Stimulated activated naive CD8-positive, alpha-beta T cell treated with anti-CD3 and anti-CD28 coated beads, Interleukin-15, amount 100 ng/mL, for 72 hours (primary cell): ENCODE measurements around the gene DEPP1.
A peak's percentile ranks its signal among the peaks of the same experiment; 100 is the strongest.

ENCODE experiments used
- ATAC-seq: fragments of 150-1000 bp; cut with Tn5 transposase; 2 replicates; pipeline ENCODE4 v1.10.0; 2021; ENCODE audit warnings: mild to moderate bottlenecking, moderate library complexity
- DNase-seq, 2 donors: peaks; one replicate each; pipeline ENCODE4 v3.0.0; 2021 to 2022
- H3K27ac Mint-ChIP-seq, 2 donors: one replicate each; pipeline ENCODE4 v1.8.0; 2022; ENCODE audit warnings: mild to moderate bottlenecking in 2 of 2, mixed read lengths in 2 of 2, moderate library complexity in 2 of 2
- H3K27me3 Mint-ChIP-seq: one replicate; pipeline ENCODE4 v1.8.0; 2022; ENCODE audit warnings: mixed read lengths
- H3K4me1 Mint-ChIP-seq: one replicate; pipeline ENCODE4 v1.8.0; 2022; ENCODE audit warnings: mild to moderate bottlenecking, mixed read lengths
- H3K4me3 Mint-ChIP-seq, 2 donors: one replicate each; pipeline ENCODE4 v1.8.0; 2022; ENCODE audit warnings: mild to moderate bottlenecking in 2 of 2, mixed read lengths in 2 of 2, moderate library complexity in 1 of 2
- H3K9me3 Mint-ChIP-seq, 2 donors: one replicate each; pipeline ENCODE4 v1.8.0; 2022; ENCODE audit warnings: mixed read lengths in 2 of 2

DEPP1 gene

GRCh38 chr10:44997105-44997748 lies 18.6 kb upstream of the DEPP1 start:
- Mint-ChIP-seq H3K9me3 (peaks cover 7 to 9% of the 10 kb centered on the region in 2 donors), H3K27me3 (no peaks in the 10 kb centered on the region), H3K27ac (no peak overlapping the region), H3K4me1 (peaks cover 41% of the 10 kb centered on the region), H3K4me3 (no peak overlapping the region)
- ATAC-seq (no peak), DNase-seq (no peak)

GRCh38 chr10:44995914-44996669 lies 17.5 kb upstream of the DEPP1 start:
- Mint-ChIP-seq H3K9me3 (peaks cover 6% of the 10 kb centered on the region in 2 donors), H3K27ac (peak overlapping the region in 1 of 2 donors; percentile 86), H3K4me3 (no peak overlapping the region), H3K4me1 (peaks cover 39% of the 10 kb centered on the region), H3K27me3 (peaks cover 7% of the 10 kb centered on the region)
- DNase-seq, result no peak
- ATAC-seq, result no peak

GRCh38 chr10:44995581-44995913 lies 16.9 kb upstream of the DEPP1 start:
- peaks cover 38% of the 10 kb centered on the region for H3K4me1 Mint-ChIP-seq
- H3K27me3 Mint-ChIP-seq, result peaks cover 7% of the 10 kb centered on the region
- no peak for ATAC-seq
- H3K27ac Mint-ChIP-seq, result peak overlapping the region in 1 of 2 donors; percentile 86
- H3K9me3 Mint-ChIP-seq, result peaks cover 6% of the 10 kb centered on the region in 2 donors
- H3K4me3 Mint-ChIP-seq, result peak overlapping the region in 1 of 2 donors; percentile 14
- DNase-seq, result peak in 1 of 2 donors; percentile 8

- Mint-ChIP-seq H3K27me3 (peaks cover 14% of the 10 kb centered on the region), H3K27ac (peak overlapping the region; percentile 35 to 79), H3K9me3 (peaks cover 4 to 5% of the 10 kb centered on the region in 2 donors), H3K4me1 (peaks cover 32% of the 10 kb centered on the region), H3K4me3 (peak overlapping the region in 1 of 2 donors; percentile 14)
- DNase-seq (peak in 1 of 2 donors; percentile 7), ATAC-seq (no peak)
Measured at GRCh38 chr10:44994752-44995530, 16.3 kb upstream of the DEPP1 start.

- Mint-ChIP-seq H3K9me3 (no peaks in the 10 kb centered on the region), H3K4me3 (no peak overlapping the region), H3K4me1 (peaks cover 27% of the 10 kb centered on the region), H3K27me3 (peaks cover 20% of the 10 kb centered on the region), H3K27ac (no peak overlapping the region)
- ATAC-seq (no peak), DNase-seq (no peak)
Measured at GRCh38 chr10:44993922-44994751, 15.5 kb upstream of the DEPP1 start.

GRCh38 chr10:44993226-44993921 lies 14.8 kb upstream of the DEPP1 start:
- H3K9me3 Mint-ChIP-seq, result no peaks in the 10 kb centered on the region
- DNase-seq (peak in 1 of 2 donors; percentile 5), ATAC-seq (no peak)
- H3K27ac Mint-ChIP-seq, result no peak overlapping the region
- no peak overlapping the region for H3K4me3 Mint-ChIP-seq
- H3K4me1 Mint-ChIP-seq, result peaks cover 27% of the 10 kb centered on the region
- H3K27me3 Mint-ChIP-seq, result peaks cover 28% of the 10 kb centered on the region

- ATAC-seq, result no peak
- Mint-ChIP-seq H3K4me1 (peaks cover 29% of the 10 kb centered on the region), H3K27me3 (peaks cover 29% of the 10 kb centered on the region), H3K4me3 (no peak overlapping the region), H3K9me3 (no peaks in the 10 kb centered on the region), H3K27ac (no peak overlapping the region)
- no peak for DNase-seq
Measured at GRCh38 chr10:44992732-44993225, 14.2 kb upstream of the DEPP1 start.

GRCh38 chr10:44992070-44992731 lies 13.6 kb upstream of the DEPP1 start:
- H3K4me1 Mint-ChIP-seq, result peaks cover 34% of the 10 kb centered on the region
- H3K27me3 Mint-ChIP-seq, result peaks cover 29% of the 10 kb centered on the region
- ATAC-seq, result no peak
- no peak overlapping the region for H3K27ac Mint-ChIP-seq
- H3K9me3 Mint-ChIP-seq, result no peaks in the 10 kb centered on the region
- DNase-seq, result peak in 1 of 2 donors; percentile 7
- H3K4me3 Mint-ChIP-seq, result no peak overlapping the region

GRCh38 chr10:44991571-44991970 lies 13.0 kb upstream of the DEPP1 start:
- ATAC-seq (no peak), DNase-seq (no peak)
- Mint-ChIP-seq H3K27me3 (peaks cover 29% of the 10 kb centered on the region), H3K4me3 (no peak overlapping the region), H3K9me3 (no peaks in the 10 kb centered on the region), H3K4me1 (peaks cover 41% of the 10 kb centered on the region), H3K27ac (no peak overlapping the region)

- ATAC-seq, result no peak
- H3K9me3 Mint-ChIP-seq, result no peaks in the 10 kb centered on the region
- no peak for DNase-seq
- peaks cover 29% of the 10 kb centered on the region for H3K27me3 Mint-ChIP-seq
- no peak overlapping the region for H3K27ac Mint-ChIP-seq
- H3K4me3 Mint-ChIP-seq, result no peak overlapping the region
- peaks cover 40% of the 10 kb centered on the region for H3K4me1 Mint-ChIP-seq
Measured at GRCh38 chr10:44990965-44991364, 12.4 kb upstream of the DEPP1 start.

GRCh38 chr10:44990302-44990655 lies 11.7 kb upstream of the DEPP1 start:
- Mint-ChIP-seq H3K27ac (no peak overlapping the region), H3K4me3 (no peak overlapping the region), H3K4me1 (peaks cover 33% of the 10 kb centered on the region), H3K27me3 (peaks cover 29% of the 10 kb centered on the region), H3K9me3 (no peaks in the 10 kb centered on the region)
- DNase-seq (peak in 1 of 2 donors; percentile 4), ATAC-seq (no peak)

GRCh38 chr10:44989597-44990301 lies 11.1 kb upstream of the DEPP1 start:
- no peak overlapping the region for H3K27ac Mint-ChIP-seq
- H3K4me1 Mint-ChIP-seq, result peaks cover 28% of the 10 kb centered on the region
- H3K27me3 Mint-ChIP-seq, result peaks cover 29% of the 10 kb centered on the region
- no peaks in the 10 kb centered on the region for H3K9me3 Mint-ChIP-seq
- H3K4me3 Mint-ChIP-seq, result no peak overlapping the region
- no peak for ATAC-seq
- peak in 1 of 2 donors; percentile 6 for DNase-seq

- H3K4me3 Mint-ChIP-seq, result no peak overlapping the region
- no peaks in the 10 kb centered on the region for H3K9me3 Mint-ChIP-seq
- H3K4me1 Mint-ChIP-seq, result peaks cover 21% of the 10 kb centered on the region
- no peak for DNase-seq
- H3K27me3 Mint-ChIP-seq, result peaks cover 29% of the 10 kb centered on the region
- no peak overlapping the region for H3K27ac Mint-ChIP-seq
- no peak for ATAC-seq
Measured at GRCh38 chr10:44988957-44989585, 10.5 kb upstream of the DEPP1 start.
